Measurements from ENCODE around the gene HS3ST5.

- TF ChIP-seq CTCF (IDR thresholded peaks at IDR 0.05) (no peak), POLR2A (IDR thresholded peaks at IDR 0.05) (no peak)
Measured at GRCh38 chr6:114061741-114062140, 281.1 kb downstream of the HS3ST5 start.
